NAMALWA (cell line): ENCODE results near the gene ARSJ.

ENCODE experiments used
- DNase-seq: peaks from one replicate; pipeline ENCODE4 v3.0.0-alpha.2; 2015; ENCODE audit warnings: low spot score

ARSJ gene

GRCh38 chr4:113987382-113987941 lies 8.0 kb upstream of the ARSJ start:
- DNase-seq: no peak

GRCh38 chr4:113982181-113982580 lies 2.7 kb upstream of the ARSJ start:
- no peak for DNase-seq

- no peak for DNase-seq
Observed at GRCh38 chr4:113981591-113981990, 2.1 kb upstream of the ARSJ start.

- no peak for DNase-seq
Observed at GRCh38 chr4:113979905-113980615, 613 bp upstream of the ARSJ start.

GRCh38 chr4:113978561-113979147 lies 793 bp downstream of the ARSJ start:
- no peak for DNase-seq

GRCh38 chr4:113978105-113978504 lies 1.3 kb downstream of the ARSJ start:
- no peak for DNase-seq

- no peak for DNase-seq
Observed at GRCh38 chr4:113977526-113977855, 2.0 kb downstream of the ARSJ start.

GRCh38 chr4:113976741-113977525 lies 2.5 kb downstream of the ARSJ start:
- DNase-seq: no peak

GRCh38 chr4:113975578-113975977 lies 3.9 kb downstream of the ARSJ start:
- no peak for DNase-seq

GRCh38 chr4:113974467-113974866 lies 5.0 kb downstream of the ARSJ start:
- no peak for DNase-seq

- DNase-seq: no peak
Observed at GRCh38 chr4:113973345-113973744, 6.1 kb downstream of the ARSJ start.

- DNase-seq: no peak
Observed at GRCh38 chr4:113972781-113973180, 6.7 kb downstream of the ARSJ start.

- DNase-seq: no peak
Observed at GRCh38 chr4:113971706-113972360, 7.6 kb downstream of the ARSJ start.

- DNase-seq: no peak
Observed at GRCh38 chr4:113969709-113970334, 9.6 kb downstream of the ARSJ start.

GRCh38 chr4:113968473-113968872 lies 11.0 kb downstream of the ARSJ start:
- DNase-seq: no peak

- DNase-seq: no peak
Observed at GRCh38 chr4:113967687-113968086, 11.8 kb downstream of the ARSJ start.

GRCh38 chr4:113962719-113963265 lies 16.7 kb downstream of the ARSJ start:
- DNase-seq: no peak

- no peak for DNase-seq
Observed at GRCh38 chr4:113962016-113962347, 17.5 kb downstream of the ARSJ start.

GRCh38 chr4:113960684-113961321 lies 18.6 kb downstream of the ARSJ start:
- no peak for DNase-seq

- DNase-seq: no peak
Observed at GRCh38 chr4:113959539-113959937, 19.9 kb downstream of the ARSJ start.

GRCh38 chr4:113958766-113959538 lies 20.5 kb downstream of the ARSJ start:
- DNase-seq: no peak
